CD4-positive, CD25-positive, alpha-beta regulatory T cell (primary cell): Measurements from ENCODE around the gene USF1. TPM values are rescaled to one million over a fixed set of nuclear protein-coding genes. Genes with fewer than 3 reads are reported as not detected.
"Not testable (repeated sequence)": the region's sequence is repeated elsewhere in the genome, so short reads cannot be mapped to it uniquely, and the experiment has no call there.

Source experiments
- ATAC-seq, 2 donors: fragments of 150-1000 bp; cut with Tn5 transposase; one replicate each; pipeline ENCODE4 v1.10.0; 2021; ENCODE audit warnings: low read depth in 2 of 2, moderate number of reproducible peaks in 2 of 2, moderate library complexity in 1 of 2
- DNase-seq, 3 donors: peaks; one replicate each; pipeline versions ENCODE4 v3.0.0 to v3.0.0-alpha.2; 2012 to 2022; ENCODE audit warnings: mixed read lengths in 1 of 3
- H3K27ac ChIP-seq: one replicate; pipeline ENCODE4 v1.7.0; 2013; ENCODE audit warnings: mild to moderate bottlenecking, low read length; ENCODE audit not compliant: insufficient read depth, poor library complexity, severe bottlenecking
- H3K27me3 ChIP-seq: one replicate; pipeline ENCODE4 v1.7.0; 2013; ENCODE audit warnings: low read length; ENCODE audit not compliant: control insufficient read depth, insufficient read depth
- H3K36me3 ChIP-seq: one replicate; pipeline ENCODE4 v1.7.0; 2013; ENCODE audit warnings: mild to moderate bottlenecking, low read length, moderate library complexity; ENCODE audit not compliant: control insufficient read depth, insufficient read depth
- H3K4me1 ChIP-seq: 2 replicates; pipeline ENCODE4 v1.7.0; 2013; ENCODE audit warnings: mild to moderate bottlenecking, low read length; ENCODE audit not compliant: insufficient read depth, control insufficient read depth, poor library complexity, severe bottlenecking
- H3K4me3 ChIP-seq: one replicate; pipeline ENCODE4 v1.7.0; 2013; ENCODE audit warnings: low read depth, mild to moderate bottlenecking, low read length, moderate library complexity
- H3K9me3 ChIP-seq, 2 experiments: 1 replicate in 1 of 2; 2 replicates in 1 of 2; pipeline ENCODE4 v1.7.0; 2013; ENCODE audit warnings: low read length in 2 of 2, mild to moderate bottlenecking in 1 of 2, moderate library complexity in 1 of 2; ENCODE audit not compliant: control insufficient read depth in 2 of 2
- H3K27ac Mint-ChIP-seq, 3 donors: one replicate each; pipeline ENCODE4 v1.8.0; 2020 to 2022; ENCODE audit warnings: mild to moderate bottlenecking in 3 of 3, mixed read lengths in 3 of 3, moderate library complexity in 2 of 3
- H3K27me3 Mint-ChIP-seq: one replicate; pipeline ENCODE4 v1.8.0; 2022; ENCODE audit warnings: mild to moderate bottlenecking, mixed read lengths
- H3K36me3 Mint-ChIP-seq: one replicate; pipeline ENCODE4 v1.8.0; 2020; ENCODE audit warnings: mixed read lengths
- H3K4me1 Mint-ChIP-seq, 4 donors: one replicate each; pipeline ENCODE4 v1.8.0; 2020 to 2022; ENCODE audit warnings: mixed read lengths in 4 of 4, mild to moderate bottlenecking in 1 of 4
- H3K4me3 Mint-ChIP-seq, 4 donors: one replicate each; pipeline ENCODE4 v1.8.0; 2020 to 2022; ENCODE audit warnings: mild to moderate bottlenecking in 4 of 4, mixed read lengths in 4 of 4, moderate library complexity in 3 of 4
- H3K9me3 Mint-ChIP-seq, 7 donors: one replicate each; pipeline ENCODE4 v1.8.0; 2020 to 2022; ENCODE audit warnings: mixed read lengths in 7 of 7, mild to moderate bottlenecking in 3 of 7, moderate library complexity in 2 of 7
- polyA plus RNA-seq, 4 donors: library from polyadenylated mRNA; unstranded; fragments of 300-500 nt; fragmentation: Illumina TruSeq; gene quantifications; one replicate each; pipeline ENCODE4 v1.2.3, GENCODE V29; 2021
- total RNA-seq: library from RNA; stranded (reverse); gene quantifications from one replicate; pipeline ENCODE4 v1.2.3, GENCODE V29; 2022

The USF1 gene
- total and polyA plus RNA-seq, 5 donors from 2014 or later, result 4.2 to 102 (median 6.2) TPM

DNA sequence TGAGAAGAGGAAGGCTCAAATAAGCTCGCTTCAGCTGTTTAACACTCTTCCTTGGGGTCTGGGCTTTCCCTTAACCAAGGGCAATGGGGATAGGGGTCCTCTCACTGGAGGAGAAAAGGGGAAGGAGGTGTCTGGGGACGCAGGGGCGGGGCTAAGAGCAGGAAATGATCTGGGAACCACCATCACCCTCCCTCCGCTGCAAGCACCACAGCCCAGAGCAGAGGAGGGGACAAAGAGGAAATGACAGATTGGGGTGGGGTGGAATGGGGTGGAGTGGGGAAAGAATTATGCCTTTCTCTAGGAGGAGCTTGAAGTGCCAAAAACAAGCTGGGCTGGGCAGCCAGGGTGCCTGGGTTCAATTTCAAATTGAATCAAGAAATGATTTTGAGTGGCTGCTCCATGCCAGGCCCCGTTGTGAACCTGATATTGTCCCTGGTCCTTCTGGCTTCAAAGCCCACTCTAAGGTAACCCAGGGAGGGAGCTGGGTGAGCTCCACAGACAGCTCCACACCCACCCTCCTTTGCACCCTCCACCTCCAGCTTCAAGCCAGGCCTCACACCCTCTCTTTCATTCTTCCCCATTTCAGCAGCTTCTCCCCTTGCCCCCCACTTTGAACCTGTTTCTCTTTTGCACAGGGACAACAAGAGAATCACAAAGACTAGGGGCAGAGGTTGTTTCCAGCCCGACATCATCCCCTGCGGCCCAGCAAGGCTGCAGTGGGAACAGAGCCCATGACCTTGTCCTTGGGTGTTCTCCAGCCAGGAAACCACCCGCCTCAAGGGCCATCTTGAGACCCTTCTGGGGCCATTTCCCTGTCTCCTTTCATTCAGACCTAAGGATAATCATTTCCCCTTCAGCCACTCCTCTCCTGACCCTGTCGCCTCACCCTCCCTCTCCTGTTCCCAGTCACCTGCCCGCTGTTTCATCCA, 22.8 kb upstream of the USF1 start:
- peaks cover 76% of the 10 kb centered on the region for H3K4me1 ChIP-seq
- no peaks in the 10 kb centered on the region for H3K27me3 Mint-ChIP-seq
- H3K4me3 ChIP-seq, result peak overlapping the region; percentile 97
- H3K9me3 ChIP-seq, result no peaks in the 10 kb centered on the region
- peaks cover 16 to 71% (median 38%) of the 10 kb centered on the region in 4 donors for H3K4me1 Mint-ChIP-seq
- H3K27me3 ChIP-seq, result no peaks in the 10 kb centered on the region
- peak overlapping the region; percentile 97 to 100 (median 99) for H3K27ac Mint-ChIP-seq
- H3K4me3 Mint-ChIP-seq, result peak overlapping the region; percentile 97 to 100 (median 98)
- peak; percentile 69 for ATAC-seq
- peak overlapping the region; percentile 89 for H3K27ac ChIP-seq
- H3K36me3 ChIP-seq, result peaks cover 20% of the 10 kb centered on the region
- H3K36me3 Mint-ChIP-seq, result peaks cover 22% of the 10 kb centered on the region
- H3K9me3 Mint-ChIP-seq, result no peaks in the 10 kb centered on the region
- DNase-seq, result peak; percentile 75 to 95 (median 82)

DNA sequence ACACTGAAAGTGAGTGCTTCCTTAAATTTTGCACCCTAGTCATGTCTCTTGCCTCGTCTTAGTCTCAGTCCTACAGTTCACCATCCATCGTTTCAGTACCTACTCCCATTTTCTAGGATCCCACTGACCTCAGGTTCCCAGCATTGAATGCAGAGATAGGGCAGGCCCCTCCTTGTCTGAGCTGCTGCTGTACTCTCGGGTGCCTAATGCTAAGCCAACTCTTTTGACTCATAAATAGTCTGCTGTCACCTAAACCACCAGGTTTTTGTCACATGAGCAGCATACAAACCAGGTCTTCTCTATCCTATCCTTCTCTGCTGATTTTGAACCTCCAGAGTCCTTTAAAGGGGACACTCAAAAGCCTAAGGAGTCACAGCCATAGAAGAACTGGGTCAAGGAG, 20.9 kb upstream of the USF1 start:
- no peaks in the 10 kb centered on the region for H3K27me3 ChIP-seq
- no peaks in the 10 kb centered on the region for H3K9me3 Mint-ChIP-seq
- no peaks in the 10 kb centered on the region for H3K9me3 ChIP-seq
- peaks cover 35% of the 10 kb centered on the region for H3K36me3 Mint-ChIP-seq
- DNase-seq (no peak), ATAC-seq (no peak)
- H3K27ac Mint-ChIP-seq, result peak overlapping the region; percentile 93 to 99 (median 97)
- peak overlapping the region; percentile 97 to 100 (median 98) for H3K4me3 Mint-ChIP-seq
- no peaks in the 10 kb centered on the region for H3K27me3 Mint-ChIP-seq
- peaks cover 28 to 81% (median 47%) of the 10 kb centered on the region in 4 donors for H3K4me1 Mint-ChIP-seq
- peaks cover 90% of the 10 kb centered on the region for H3K4me1 ChIP-seq
- H3K36me3 ChIP-seq, result peaks cover 30% of the 10 kb centered on the region
- peak overlapping the region; percentile 89 for H3K27ac ChIP-seq
- peak overlapping the region; percentile 86 for H3K4me3 ChIP-seq

DNA sequence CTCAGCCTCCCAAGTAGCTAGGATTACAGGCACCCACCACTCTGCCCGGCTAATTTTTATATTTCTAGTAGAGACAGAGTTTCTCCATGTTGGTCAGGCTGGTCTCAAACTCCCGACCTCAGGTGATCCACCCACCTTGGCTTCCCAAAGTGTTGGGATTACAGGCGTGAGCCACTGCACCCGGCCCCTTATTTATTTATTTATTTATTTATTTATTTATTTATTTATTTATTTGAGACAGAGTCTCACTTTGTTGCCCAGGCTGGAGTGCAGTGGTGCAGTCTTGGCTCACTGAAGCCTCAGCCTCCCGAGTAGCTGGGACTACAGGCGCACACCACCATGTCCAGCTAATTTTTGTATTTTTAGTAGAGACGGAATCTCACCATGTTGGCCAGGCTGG, 19.9 kb upstream of the USF1 start:
- H3K9me3 ChIP-seq, H3K9me3 Mint-ChIP-seq, H3K27me3 ChIP-seq, DNase-seq, ATAC-seq, H3K27me3 Mint-ChIP-seq: not testable (repeated sequence)
- H3K4me3 Mint-ChIP-seq, result peak overlapping the region; percentile 95 to 100 (median 98)
- H3K27ac ChIP-seq, result peak overlapping the region; percentile 29
- H3K27ac Mint-ChIP-seq, result peak overlapping the region in 2 of 3 donors; percentile 66 to 97
- peaks cover 35% of the 10 kb centered on the region for H3K36me3 Mint-ChIP-seq
- peaks cover 28 to 80% (median 46%) of the 10 kb centered on the region in 4 donors for H3K4me1 Mint-ChIP-seq
- peaks cover 88% of the 10 kb centered on the region for H3K4me1 ChIP-seq
- H3K4me3 ChIP-seq, result peak overlapping the region; percentile 86
- peaks cover 35% of the 10 kb centered on the region for H3K36me3 ChIP-seq

DNA sequence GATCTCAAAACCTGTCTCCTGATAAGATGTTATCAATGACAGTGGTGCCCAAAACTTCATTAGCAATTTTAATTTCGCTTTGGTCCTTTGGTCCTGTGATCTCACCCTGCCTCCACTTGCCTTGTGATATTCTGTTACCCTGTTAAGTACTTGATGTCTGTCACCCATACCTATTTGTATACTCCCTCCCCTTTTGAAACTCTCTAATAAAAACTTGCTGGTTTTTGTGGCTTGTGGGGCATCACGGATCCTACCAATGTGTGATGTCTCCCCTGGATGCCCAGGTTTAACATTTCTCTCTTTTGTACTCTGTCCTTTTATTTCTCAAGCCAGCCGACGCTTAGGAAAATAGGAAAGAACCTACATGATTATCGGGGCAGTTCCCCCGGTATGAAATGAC, 18.2 kb upstream of the USF1 start:
- not testable (repeated sequence) for H3K9me3 ChIP-seq, H3K27me3 ChIP-seq, H3K9me3 Mint-ChIP-seq, H3K27me3 Mint-ChIP-seq, ATAC-seq, DNase-seq
- Mint-ChIP-seq H3K4me3 (peak overlapping the region; percentile 88 to 98 (median 96)), H3K4me1 (peaks cover 28 to 87% (median 52%) of the 10 kb centered on the region in 4 donors), H3K27ac (peak overlapping the region; percentile 85 to 90 (median 89)), H3K36me3 (peaks cover 45% of the 10 kb centered on the region)
- peak overlapping the region; percentile 78 for H3K4me3 ChIP-seq
- H3K27ac ChIP-seq, result peak overlapping the region; percentile 29
- H3K36me3 ChIP-seq, result peaks cover 50% of the 10 kb centered on the region
- peaks cover 81% of the 10 kb centered on the region for H3K4me1 ChIP-seq

DNA sequence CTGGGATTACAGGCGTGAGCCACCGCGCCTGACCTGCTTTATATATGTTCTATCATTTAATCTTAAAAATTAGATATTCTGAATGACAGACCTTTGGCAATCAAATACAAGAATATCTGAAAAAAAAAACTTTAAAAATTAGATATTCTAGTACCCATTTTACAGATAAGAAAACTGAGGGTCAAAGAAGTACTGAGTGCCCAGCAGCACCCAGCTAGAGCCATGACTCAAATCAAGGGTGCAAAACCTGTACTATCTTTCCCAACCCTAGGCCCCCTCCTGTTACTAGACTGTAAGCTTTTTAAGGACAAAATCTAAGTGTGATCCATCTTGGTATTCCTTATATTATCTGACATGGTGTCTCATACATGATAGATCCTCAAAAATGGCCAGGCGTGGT, 15.6 kb upstream of the USF1 start:
- H3K4me3 Mint-ChIP-seq, result peak overlapping the region in 2 of 4 donors; percentile 47 to 86
- Histone ChIP-seq H3K36me3 (peaks cover 62% of the 10 kb centered on the region), H3K27ac (no peak overlapping the region), H3K27me3 (no peaks in the 10 kb centered on the region), H3K4me3 (no peak overlapping the region), H3K4me1 (peaks cover 65% of the 10 kb centered on the region), H3K9me3 (no peaks in the 10 kb centered on the region)
- ATAC-seq (no peak), DNase-seq (no peak)
- peaks cover 27 to 82% (median 48%) of the 10 kb centered on the region in 4 donors for H3K4me1 Mint-ChIP-seq
- H3K36me3 Mint-ChIP-seq, result peaks cover 36% of the 10 kb centered on the region
- H3K9me3 Mint-ChIP-seq, result no peaks in the 10 kb centered on the region
- H3K27ac Mint-ChIP-seq, result peak overlapping the region; percentile 80 to 99 (median 82)
- no peaks in the 10 kb centered on the region for H3K27me3 Mint-ChIP-seq

DNA sequence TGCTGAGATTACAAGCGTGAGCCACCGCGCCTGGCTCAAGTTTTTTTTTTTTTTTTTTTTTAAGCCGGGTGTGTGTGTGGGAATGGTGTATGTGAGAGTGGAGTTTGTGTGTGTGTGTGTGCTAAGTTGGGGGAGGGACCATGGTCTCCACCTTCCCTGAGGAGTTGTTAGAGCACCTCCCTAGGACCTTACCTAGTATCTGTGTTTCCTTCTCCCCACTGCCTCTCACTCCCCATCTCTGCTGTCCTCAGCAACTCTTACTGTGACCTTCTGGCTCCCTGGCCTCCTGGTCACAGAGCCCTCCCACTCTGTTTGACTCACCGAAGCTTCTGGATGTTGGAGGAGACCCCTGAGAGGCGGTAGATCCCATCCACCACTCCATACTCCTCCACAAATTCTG, 13.5 kb upstream of the USF1 start:
- Histone ChIP-seq H3K27me3 (no peaks in the 10 kb centered on the region), H3K4me3 (no peak overlapping the region), H3K9me3 (no peaks in the 10 kb centered on the region), H3K36me3 (peaks cover 70% of the 10 kb centered on the region), H3K27ac (peak overlapping the region; percentile 51), H3K4me1 (peaks cover 48% of the 10 kb centered on the region)
- ATAC-seq, result no peak
- Mint-ChIP-seq H3K9me3 (no peaks in the 10 kb centered on the region), H3K27me3 (no peaks in the 10 kb centered on the region), H3K4me3 (peak overlapping the region in 2 of 4 donors; percentile 35 to 84), H3K36me3 (peaks cover 38% of the 10 kb centered on the region), H3K4me1 (peaks cover 23 to 70% (median 46%) of the 10 kb centered on the region in 4 donors), H3K27ac (peak overlapping the region; percentile 71 to 82 (median 80))
- DNase-seq, result no peak

DNA sequence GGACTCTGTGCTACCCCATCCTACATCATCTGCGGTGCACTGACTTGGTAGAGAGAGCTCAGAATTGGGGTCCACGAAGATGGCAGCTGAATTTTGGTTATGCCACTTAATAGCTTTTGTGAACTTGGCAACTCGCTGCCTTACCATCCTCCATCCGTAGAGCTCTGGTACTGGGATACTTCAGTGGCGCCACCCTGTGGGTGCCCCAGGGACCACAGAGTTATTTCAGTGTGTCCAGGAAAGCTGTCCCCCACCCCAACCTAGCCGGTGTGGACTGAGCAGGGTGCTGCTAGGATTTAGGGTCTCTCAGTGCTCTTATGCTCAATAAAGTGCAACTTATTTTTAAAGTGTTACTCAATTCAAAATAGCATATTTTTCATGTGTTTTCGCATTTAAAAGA, 9.0 kb upstream of the USF1 start:
- Mint-ChIP-seq H3K36me3 (peaks cover 37% of the 10 kb centered on the region), H3K27me3 (no peaks in the 10 kb centered on the region), H3K27ac (no peak overlapping the region), H3K9me3 (no peaks in the 10 kb centered on the region), H3K4me1 (peaks cover 5 to 36% (median 23%) of the 10 kb centered on the region in 4 donors), H3K4me3 (no peak overlapping the region)
- no peak for ATAC-seq
- no peaks in the 10 kb centered on the region for H3K9me3 ChIP-seq
- DNase-seq, result no peak
- H3K4me1 ChIP-seq, result peaks cover 10% of the 10 kb centered on the region
- H3K27ac ChIP-seq, result no peak overlapping the region
- H3K4me3 ChIP-seq, result no peak overlapping the region
- H3K36me3 ChIP-seq, result peaks cover 85% of the 10 kb centered on the region
- no peaks in the 10 kb centered on the region for H3K27me3 ChIP-seq
